Lung (tissue), 12 donors: ENCODE data around the gene SULT1A2. TPM values are rescaled to one million over a fixed set of nuclear protein-coding genes. Genes with fewer than 3 reads are reported as not detected.
"Not testable (repeated sequence)": the region's sequence is repeated elsewhere in the genome, so short reads cannot be mapped to it uniquely, and the experiment has no call there.

Source experiments
- ATAC-seq: fragments of 200-7000 bp; cut with Tn5 transposase; one replicate; pipeline ENCODE4 v1.9.1; 2020; ENCODE audit warnings: moderate number of reproducible peaks; ENCODE audit not compliant: insufficient read depth, low FRiP score
- DNase-seq, 3 donors: peaks; one replicate each; pipeline ENCODE4 v3.0.0-alpha.2; 2013 to 2017
- H3K27ac ChIP-seq, 2 donors: one replicate each; pipeline ENCODE4 v1.5.1; 2013; ENCODE audit warnings: mild to moderate bottlenecking in 2 of 2, moderate library complexity in 2 of 2, control low read depth in 1 of 2, inconsistent platforms in 1 of 2, low read depth in 1 of 2, low read length in 1 of 2
- H3K27me3 ChIP-seq, 3 donors: one replicate each; pipeline ENCODE4 v1.5.1; 2013; ENCODE audit warnings: low read length in 2 of 3; ENCODE audit not compliant: control insufficient read depth in 3 of 3, insufficient read depth in 3 of 3
- H3K36me3 ChIP-seq, 4 donors: one replicate each; pipeline ENCODE4 v1.5.1; 2013; ENCODE audit warnings: low read length in 4 of 4, mild to moderate bottlenecking in 1 of 4, moderate library complexity in 1 of 4; ENCODE audit not compliant: control insufficient read depth in 4 of 4, insufficient read depth in 4 of 4
- H3K4me1 ChIP-seq, 5 donors: one replicate each; pipeline ENCODE4 v1.5.1; 2013; ENCODE audit warnings: low read length in 5 of 5, mild to moderate bottlenecking in 2 of 5, moderate library complexity in 1 of 5; ENCODE audit not compliant: control insufficient read depth in 5 of 5, insufficient read depth in 5 of 5
- H3K4me3 ChIP-seq: one replicate; pipeline ENCODE4 v1.5.1; 2013; ENCODE audit warnings: mild to moderate bottlenecking, control low read depth, moderate library complexity
- H3K9ac ChIP-seq, 2 donors: one replicate each; pipeline ENCODE4 v1.5.1; 2013; ENCODE audit warnings: low read length in 2 of 2, control low read depth in 1 of 2; ENCODE audit not compliant: insufficient read depth in 1 of 2
- H3K9me3 ChIP-seq, 4 donors: one replicate each; pipeline ENCODE4 v1.5.1; 2013; ENCODE audit warnings: low read length in 3 of 4, mild to moderate bottlenecking in 1 of 4, moderate library complexity in 1 of 4; ENCODE audit not compliant: control insufficient read depth in 4 of 4, insufficient read depth in 3 of 4
- WGBS, 2 donors: extraction: QIAGEN DNeasy Blood & Tissue Kit; methylation state at CpG; one replicate each; pipeline ENCODE4 v1.1.7; 2013; 5-methylcytosine and 5-hydroxymethylcytosine counted together
- polyA plus RNA-seq, 2 donors: library from polyadenylated mRNA; stranded (reverse); fragments of 200-250 nt; gene quantifications; one replicate each; pipeline ENCODE4 v1.2.1, GENCODE V29; 2013
- total RNA-seq, 2 donors: library from RNA; depleted of rRNA in 1 of 2; stranded (reverse); fragments of >200 nt in 1 of 2; gene quantifications; one replicate each; pipeline ENCODE4 v1.2.1, GENCODE V29; 2014 to 2021
- TF ChIP-seq, protein P1 (sequence below): IDR thresholded peaks from 2 replicates; pipeline ENCODE4 v1.5.1; 2012; ENCODE audit warnings: mild to moderate bottlenecking; ENCODE audit errors: control extremely low read depth, extremely low read depth
- donor health status: control.
- donor health status: control.
- donor health status: Bipolar disorder and iron deficiency.
- donor health status: healthy.
- donor health status: DM: yes; HTN: yes; CAD: no.

SULT1A2 gene
- total and polyA plus RNA-seq, 4 donors: 3.7 to 14.2 (median 6.1) TPM

DNA sequence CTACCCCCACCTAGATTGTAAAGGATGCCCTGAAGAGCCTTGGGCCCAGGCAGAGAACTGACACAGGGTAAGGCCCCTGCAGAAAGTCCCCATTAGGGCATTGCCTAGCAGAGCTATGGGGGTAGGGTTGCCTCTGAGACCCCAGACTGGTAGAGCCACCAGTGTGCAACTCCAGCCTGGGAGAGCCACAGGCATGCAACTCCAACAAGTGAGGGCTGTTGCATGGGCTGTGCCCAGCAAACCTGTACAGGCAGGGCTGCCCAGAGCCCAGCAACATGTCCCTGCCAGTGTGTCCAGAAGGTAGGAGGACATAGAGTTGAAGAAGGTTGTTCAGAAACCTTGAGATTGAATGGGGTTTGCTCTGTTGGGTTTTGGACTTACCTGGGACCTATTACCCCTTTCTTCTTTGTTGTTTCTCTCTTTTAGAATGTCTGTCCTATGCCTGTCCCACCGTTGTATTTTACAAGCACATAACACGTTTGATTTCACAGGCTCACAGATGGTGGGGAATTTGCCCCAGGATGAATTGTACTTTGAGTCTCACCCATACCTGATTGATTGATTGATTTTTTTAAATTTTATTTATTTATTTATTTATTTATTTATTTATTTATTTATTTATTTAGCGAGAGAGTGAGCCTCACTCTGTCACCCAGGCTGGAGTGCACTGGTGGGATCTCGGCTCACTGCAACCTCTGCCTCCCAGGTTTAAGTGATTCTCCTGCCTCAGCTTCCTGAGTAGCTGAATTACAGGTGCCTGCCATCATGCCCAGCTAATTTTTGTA is 26.7 kb downstream of the SULT1A2 start:
- DNase-seq (no peak), ATAC-seq (no peak)
- Histone ChIP-seq H3K9ac (no peak overlapping the region), H3K27ac (no peak overlapping the region), H3K4me1 (peaks cover 6 to 22% (median 14%) of the 10 kb centered on the region in 5 donors), H3K4me3 (no peak overlapping the region), H3K27me3 (no peaks in the 10 kb centered on the region), H3K9me3 (peaks cover 0 to 5% (median 2%) of the 10 kb centered on the region in 4 donors), H3K36me3 (peaks cover 0 to 5% (median 2%) of the 10 kb centered on the region in 4 donors)
- 97 to 100% methylated on average over 4 of the region's 4 CpGs for WGBS, 2 donors
- TF ChIP-seq, protein P1, sequence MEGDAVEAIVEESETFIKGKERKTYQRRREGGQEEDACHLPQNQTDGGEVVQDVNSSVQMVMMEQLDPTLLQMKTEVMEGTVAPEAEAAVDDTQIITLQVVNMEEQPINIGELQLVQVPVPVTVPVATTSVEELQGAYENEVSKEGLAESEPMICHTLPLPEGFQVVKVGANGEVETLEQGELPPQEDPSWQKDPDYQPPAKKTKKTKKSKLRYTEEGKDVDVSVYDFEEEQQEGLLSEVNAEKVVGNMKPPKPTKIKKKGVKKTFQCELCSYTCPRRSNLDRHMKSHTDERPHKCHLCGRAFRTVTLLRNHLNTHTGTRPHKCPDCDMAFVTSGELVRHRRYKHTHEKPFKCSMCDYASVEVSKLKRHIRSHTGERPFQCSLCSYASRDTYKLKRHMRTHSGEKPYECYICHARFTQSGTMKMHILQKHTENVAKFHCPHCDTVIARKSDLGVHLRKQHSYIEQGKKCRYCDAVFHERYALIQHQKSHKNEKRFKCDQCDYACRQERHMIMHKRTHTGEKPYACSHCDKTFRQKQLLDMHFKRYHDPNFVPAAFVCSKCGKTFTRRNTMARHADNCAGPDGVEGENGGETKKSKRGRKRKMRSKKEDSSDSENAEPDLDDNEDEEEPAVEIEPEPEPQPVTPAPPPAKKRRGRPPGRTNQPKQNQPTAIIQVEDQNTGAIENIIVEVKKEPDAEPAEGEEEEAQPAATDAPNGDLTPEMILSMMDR: no peak

DNA sequence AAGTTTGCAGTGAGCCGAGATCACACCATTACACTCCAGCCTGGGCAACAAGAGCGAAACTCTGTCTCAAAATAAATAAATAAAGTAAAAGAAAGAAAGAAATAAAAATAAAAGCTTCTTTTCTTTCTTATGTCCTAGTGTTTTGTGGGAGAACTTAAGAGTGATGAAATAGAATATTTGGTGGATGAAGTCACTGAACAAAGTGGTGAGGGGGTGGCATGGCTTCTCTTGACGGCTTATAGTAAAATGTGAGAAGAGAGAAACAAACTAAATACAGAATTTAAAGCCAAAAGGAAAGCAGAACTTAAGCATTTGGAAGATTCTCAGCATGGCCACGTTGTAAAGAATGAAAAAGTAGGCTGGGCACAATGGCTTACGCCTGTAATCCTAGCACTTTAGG is 27.8 kb downstream of the SULT1A2 start:
- H3K27ac ChIP-seq: no peak overlapping the region
- peaks cover 0 to 10% (median 3%) of the 10 kb centered on the region in 4 donors for H3K36me3 ChIP-seq
- peaks cover 5 to 17% (median 11%) of the 10 kb centered on the region in 5 donors for H3K4me1 ChIP-seq
- 84 to 92% methylated on average over 5 of the region's 5 CpGs for WGBS, 2 donors
- peak in 1 of 3 donors; percentile 10 for DNase-seq
- no peak overlapping the region for H3K9ac ChIP-seq
- H3K4me3 ChIP-seq: no peak overlapping the region
- ATAC-seq: no peak
- TF ChIP-seq, protein P1: no peak
- no peaks in the 10 kb centered on the region for H3K27me3 ChIP-seq
- peaks cover 0 to 5% (median 2%) of the 10 kb centered on the region in 4 donors for H3K9me3 ChIP-seq

- H3K9ac ChIP-seq: no peak overlapping the region
- no peak overlapping the region for H3K27ac ChIP-seq
- H3K9me3 ChIP-seq: peaks cover 0 to 5% (median 2%) of the 10 kb centered on the region in 4 donors
- ATAC-seq (no peak), DNase-seq (no peak)
- TF ChIP-seq, protein P1: no peak
- H3K36me3 ChIP-seq: peaks cover 0 to 10% (median 3%) of the 10 kb centered on the region in 4 donors
- no peaks in the 10 kb centered on the region for H3K27me3 ChIP-seq
- no peak overlapping the region for H3K4me3 ChIP-seq
- peaks cover 0 to 7% (median under 1%) of the 10 kb centered on the region in 5 donors for H3K4me1 ChIP-seq
- 93 to 98% methylated on average over 2 of the region's 2 CpGs for WGBS, 2 donors
Measured at GRCh38 chr16:28567292-28567691, 29.6 kb downstream of the SULT1A2 start.

- not testable (repeated sequence) for H3K27ac ChIP-seq, H3K9me3 ChIP-seq, ATAC-seq, DNase-seq, H3K27me3 ChIP-seq, H3K9ac ChIP-seq, H3K4me3 ChIP-seq, H3K36me3 ChIP-seq
- WGBS, 2 donors: 98 to 100% methylated on average over 4 of the region's 4 CpGs
- H3K4me1 ChIP-seq: peaks cover 0 to 10% (median 9%) of the 10 kb centered on the region in 5 donors
Measured at GRCh38 chr16:28566233-28566925, 30.5 kb downstream of the SULT1A2 start.
